ENCODE data around the gene IRF4.

DNA sequence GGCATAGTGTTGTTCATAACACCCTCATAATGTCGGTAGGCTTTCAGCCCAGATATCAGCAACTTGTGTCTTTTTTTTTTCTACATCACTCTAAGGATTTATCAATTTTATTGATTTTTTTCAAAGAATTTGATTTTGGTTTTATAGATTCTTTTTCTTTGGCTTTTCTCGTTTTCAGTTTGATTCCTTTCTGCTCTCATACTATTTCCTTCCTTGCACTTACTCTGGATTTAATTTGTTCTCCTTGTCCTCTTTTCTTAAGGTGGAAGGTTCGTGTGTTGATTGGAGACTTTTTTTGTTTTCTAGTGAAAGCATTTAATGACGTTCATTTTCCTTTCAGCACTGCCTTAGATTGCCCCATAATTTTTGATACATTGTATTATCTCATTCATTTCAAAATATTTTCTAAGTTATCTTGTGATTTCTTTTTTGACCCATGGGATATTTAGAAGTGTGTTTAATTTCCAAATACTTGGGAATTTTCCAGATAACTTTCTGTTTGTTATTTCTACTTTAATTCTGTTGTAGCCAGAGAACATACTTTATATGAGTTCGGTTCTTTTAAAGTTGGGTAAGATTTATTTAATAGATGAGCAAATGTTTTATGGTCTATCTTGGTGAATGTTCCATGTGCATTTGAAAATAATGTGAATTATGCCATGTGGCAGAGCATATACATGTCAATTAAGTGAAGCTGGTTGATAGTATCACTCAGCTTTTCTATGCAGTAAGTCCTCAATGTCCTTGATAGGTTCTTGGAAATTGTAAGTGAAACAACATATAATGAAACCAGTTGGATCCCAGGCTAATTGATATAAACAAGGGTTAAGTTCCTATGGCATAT, 62.8 kb downstream of the IRF4 start:
- TF ChIP-seq, protein P1, sequence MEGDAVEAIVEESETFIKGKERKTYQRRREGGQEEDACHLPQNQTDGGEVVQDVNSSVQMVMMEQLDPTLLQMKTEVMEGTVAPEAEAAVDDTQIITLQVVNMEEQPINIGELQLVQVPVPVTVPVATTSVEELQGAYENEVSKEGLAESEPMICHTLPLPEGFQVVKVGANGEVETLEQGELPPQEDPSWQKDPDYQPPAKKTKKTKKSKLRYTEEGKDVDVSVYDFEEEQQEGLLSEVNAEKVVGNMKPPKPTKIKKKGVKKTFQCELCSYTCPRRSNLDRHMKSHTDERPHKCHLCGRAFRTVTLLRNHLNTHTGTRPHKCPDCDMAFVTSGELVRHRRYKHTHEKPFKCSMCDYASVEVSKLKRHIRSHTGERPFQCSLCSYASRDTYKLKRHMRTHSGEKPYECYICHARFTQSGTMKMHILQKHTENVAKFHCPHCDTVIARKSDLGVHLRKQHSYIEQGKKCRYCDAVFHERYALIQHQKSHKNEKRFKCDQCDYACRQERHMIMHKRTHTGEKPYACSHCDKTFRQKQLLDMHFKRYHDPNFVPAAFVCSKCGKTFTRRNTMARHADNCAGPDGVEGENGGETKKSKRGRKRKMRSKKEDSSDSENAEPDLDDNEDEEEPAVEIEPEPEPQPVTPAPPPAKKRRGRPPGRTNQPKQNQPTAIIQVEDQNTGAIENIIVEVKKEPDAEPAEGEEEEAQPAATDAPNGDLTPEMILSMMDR (IDR thresholded peaks at IDR 0.05): no peak
- no peak for TF ChIP-seq POLR2A (IDR thresholded peaks at IDR 0.05)
